ENCODE measurements around the gene SDR39U1. TPM values are rescaled to one million over a fixed set of nuclear protein-coding genes. Genes with fewer than 3 reads are reported as not detected.

Gene SDR39U1
- total RNA-seq, 1 donor from 2014 or later = 34.9 TPM

GRCh38 chr14:24438223-24439097 lies 4.1 kb downstream of the SDR39U1 start:
- Mint-ChIP-seq H3K27ac (ENCODE audit: unreplicated experiment) (peak overlapping the region; percentile 33), H3K4me1 (ENCODE audit: unreplicated experiment) (peaks cover 35% of the 10 kb centered on the region), H3K9me3 (ENCODE audit: unreplicated experiment) (no peaks in the 10 kb centered on the region), H3K36me3 (ENCODE audit: low read depth, unreplicated experiment) (peaks cover 40% of the 10 kb centered on the region), H3K4me3 (ENCODE audit: unreplicated experiment) (peak overlapping the region; percentile 31), H3K27me3 (ENCODE audit: unreplicated experiment) (peaks cover 13% of the 10 kb centered on the region)
- TF ChIP-seq, protein P1, sequence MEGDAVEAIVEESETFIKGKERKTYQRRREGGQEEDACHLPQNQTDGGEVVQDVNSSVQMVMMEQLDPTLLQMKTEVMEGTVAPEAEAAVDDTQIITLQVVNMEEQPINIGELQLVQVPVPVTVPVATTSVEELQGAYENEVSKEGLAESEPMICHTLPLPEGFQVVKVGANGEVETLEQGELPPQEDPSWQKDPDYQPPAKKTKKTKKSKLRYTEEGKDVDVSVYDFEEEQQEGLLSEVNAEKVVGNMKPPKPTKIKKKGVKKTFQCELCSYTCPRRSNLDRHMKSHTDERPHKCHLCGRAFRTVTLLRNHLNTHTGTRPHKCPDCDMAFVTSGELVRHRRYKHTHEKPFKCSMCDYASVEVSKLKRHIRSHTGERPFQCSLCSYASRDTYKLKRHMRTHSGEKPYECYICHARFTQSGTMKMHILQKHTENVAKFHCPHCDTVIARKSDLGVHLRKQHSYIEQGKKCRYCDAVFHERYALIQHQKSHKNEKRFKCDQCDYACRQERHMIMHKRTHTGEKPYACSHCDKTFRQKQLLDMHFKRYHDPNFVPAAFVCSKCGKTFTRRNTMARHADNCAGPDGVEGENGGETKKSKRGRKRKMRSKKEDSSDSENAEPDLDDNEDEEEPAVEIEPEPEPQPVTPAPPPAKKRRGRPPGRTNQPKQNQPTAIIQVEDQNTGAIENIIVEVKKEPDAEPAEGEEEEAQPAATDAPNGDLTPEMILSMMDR (IDR thresholded peaks at IDR 0.05; ENCODE audit: unreplicated experiment) = no peak
- no peak for DNase-seq (ENCODE audit: low spot score)

GRCh38 chr14:24437736-24438067 lies 4.9 kb downstream of the SDR39U1 start:
- H3K4me1 Mint-ChIP-seq (ENCODE audit: unreplicated experiment) = peaks cover 30% of the 10 kb centered on the region
- no peak for DNase-seq (ENCODE audit: low spot score)
- peaks cover 9% of the 10 kb centered on the region for H3K27me3 Mint-ChIP-seq (ENCODE audit: unreplicated experiment)
- TF ChIP-seq, protein P1 (IDR thresholded peaks at IDR 0.05; ENCODE audit: unreplicated experiment) = no peak
- peak overlapping the region; percentile 62 for H3K4me3 Mint-ChIP-seq (ENCODE audit: unreplicated experiment)
- H3K36me3 Mint-ChIP-seq (ENCODE audit: low read depth, unreplicated experiment) = peaks cover 40% of the 10 kb centered on the region
- peak overlapping the region; percentile 30 for H3K27ac Mint-ChIP-seq (ENCODE audit: unreplicated experiment)
- H3K9me3 Mint-ChIP-seq (ENCODE audit: unreplicated experiment) = no peaks in the 10 kb centered on the region

GRCh38 chr14:24437020-24437735 lies 5.4 kb downstream of the SDR39U1 start:
- TF ChIP-seq, protein P1 (IDR thresholded peaks at IDR 0.05; ENCODE audit: unreplicated experiment) = no peak
- no peak for DNase-seq (ENCODE audit: low spot score)
- Mint-ChIP-seq H3K4me3 (ENCODE audit: unreplicated experiment) (peak overlapping the region; percentile 62), H3K36me3 (ENCODE audit: low read depth, unreplicated experiment) (peaks cover 34% of the 10 kb centered on the region), H3K4me1 (ENCODE audit: unreplicated experiment) (peaks cover 27% of the 10 kb centered on the region), H3K27ac (ENCODE audit: unreplicated experiment) (peak overlapping the region; percentile 64), H3K9me3 (ENCODE audit: unreplicated experiment) (no peaks in the 10 kb centered on the region), H3K27me3 (ENCODE audit: unreplicated experiment) (peaks cover 5% of the 10 kb centered on the region)

- peak overlapping the region; percentile 31 for H3K4me3 Mint-ChIP-seq (ENCODE audit: unreplicated experiment)
- peaks cover 29% of the 10 kb centered on the region for H3K4me1 Mint-ChIP-seq (ENCODE audit: unreplicated experiment)
- peaks cover 38% of the 10 kb centered on the region for H3K36me3 Mint-ChIP-seq (ENCODE audit: low read depth, unreplicated experiment)
- peaks cover 1% of the 10 kb centered on the region for H3K27me3 Mint-ChIP-seq (ENCODE audit: unreplicated experiment)
- H3K9me3 Mint-ChIP-seq (ENCODE audit: unreplicated experiment) = no peaks in the 10 kb centered on the region
- TF ChIP-seq, protein P1 (IDR thresholded peaks at IDR 0.05; ENCODE audit: unreplicated experiment) = peak; percentile 74
- DNase-seq (ENCODE audit: low spot score) = peak; percentile 52
- peak overlapping the region; percentile 64 for H3K27ac Mint-ChIP-seq (ENCODE audit: unreplicated experiment)
These were observed 6.1 kb downstream of the SDR39U1 start for GRCh38 chr14:24436355-24437019.

Data from endothelial cell (in vitro differentiated cells).